GM21390 (cell line): ENCODE data around the gene NSD2.
"Not testable (repeated sequence)": the region's sequence is repeated elsewhere in the genome, so short reads cannot be mapped to it uniquely, and the experiment has no call there.

ENCODE experiments used
- ATAC-seq: cut with Tn5 transposase; IDR thresholded peaks from one replicate; pipeline ENCODE4 v1.9.1; 2021; ENCODE audit not compliant: unreplicated experiment

The NSD2 gene

GRCh38 chr4:1870578-1871443 is at the start of gene NSD2:
Gene NSD2, plus strand, starts transcription at chr4:1871393. Its CDS starts 29,262 bp downstream, at chr4:1900655.
- peak; percentile 64 for ATAC-seq

GRCh38 chr4:1821679-1822567 is 49.3 kb upstream of the NSD2 start:
- no peak for ATAC-seq

DNA sequence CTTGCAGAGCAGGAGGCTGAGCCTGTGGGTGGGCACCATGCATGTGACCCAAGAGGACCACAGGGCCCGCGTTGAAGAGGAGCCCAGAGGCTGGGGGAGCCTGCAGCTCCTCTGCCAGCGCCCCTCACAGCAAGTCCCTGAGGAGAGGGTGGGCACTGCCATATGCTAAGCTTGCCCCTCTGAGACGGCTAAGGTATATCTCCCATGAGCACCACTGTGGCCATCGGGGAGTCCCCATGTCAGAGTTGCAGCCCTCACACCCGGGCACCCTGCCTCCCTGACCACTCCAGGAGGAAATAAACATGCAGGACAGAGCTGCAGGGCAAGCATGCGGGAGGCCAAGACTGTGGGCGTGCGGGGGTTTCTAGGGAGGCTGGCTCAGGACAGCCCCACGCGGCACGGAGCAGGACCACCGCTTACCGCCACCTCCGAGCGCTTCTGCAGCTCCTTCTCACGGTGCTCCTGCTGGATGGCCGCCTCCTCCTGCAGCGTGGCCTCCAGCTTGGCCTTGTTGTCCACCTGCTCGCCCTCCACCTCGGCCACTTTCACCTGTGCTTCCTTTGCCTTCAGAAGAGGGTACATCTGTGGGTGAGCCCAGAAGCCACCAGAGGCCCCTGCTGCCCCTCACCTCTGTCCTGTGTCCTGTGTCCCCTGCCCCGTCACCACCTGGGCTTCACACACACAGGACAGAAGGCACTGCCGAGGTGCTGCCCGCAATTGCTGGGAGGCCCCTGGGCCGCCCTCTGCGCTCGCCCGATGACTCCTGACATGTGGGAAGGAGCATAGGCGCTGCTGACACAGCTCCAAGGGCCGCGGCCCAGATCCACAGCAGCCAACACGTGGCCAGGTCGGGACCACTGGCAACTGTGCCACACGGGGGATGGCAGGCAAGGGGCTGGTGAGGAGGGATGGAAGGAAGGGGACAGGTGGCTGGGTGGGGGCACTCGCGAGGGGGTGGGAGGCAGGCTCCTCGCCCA is 48.3 kb upstream of the NSD2 start:
- ATAC-seq, result no peak

DNA sequence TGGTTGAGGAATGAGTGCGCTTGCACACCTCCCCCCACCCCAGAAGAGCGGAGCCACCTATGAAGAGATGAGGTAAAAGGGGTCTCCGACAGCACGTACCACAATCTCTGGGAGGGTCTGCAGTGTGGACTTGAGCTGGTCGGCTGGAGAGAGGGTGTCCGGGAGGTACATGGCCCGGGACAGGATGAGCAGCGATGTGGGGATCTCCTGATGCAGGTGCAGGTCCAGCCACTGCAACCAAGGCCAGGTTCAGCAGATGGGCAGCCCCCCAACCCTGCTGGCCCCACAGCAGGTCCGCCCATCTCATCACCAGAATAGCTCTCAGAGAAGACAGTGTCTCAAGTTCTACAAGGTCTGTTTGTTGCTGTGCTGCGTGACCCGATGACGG is 47.7 kb upstream of the NSD2 start:
- no peak for ATAC-seq

GRCh38 chr4:1824746-1825145 is 46.4 kb upstream of the NSD2 start:
- ATAC-seq, result no peak

DNA sequence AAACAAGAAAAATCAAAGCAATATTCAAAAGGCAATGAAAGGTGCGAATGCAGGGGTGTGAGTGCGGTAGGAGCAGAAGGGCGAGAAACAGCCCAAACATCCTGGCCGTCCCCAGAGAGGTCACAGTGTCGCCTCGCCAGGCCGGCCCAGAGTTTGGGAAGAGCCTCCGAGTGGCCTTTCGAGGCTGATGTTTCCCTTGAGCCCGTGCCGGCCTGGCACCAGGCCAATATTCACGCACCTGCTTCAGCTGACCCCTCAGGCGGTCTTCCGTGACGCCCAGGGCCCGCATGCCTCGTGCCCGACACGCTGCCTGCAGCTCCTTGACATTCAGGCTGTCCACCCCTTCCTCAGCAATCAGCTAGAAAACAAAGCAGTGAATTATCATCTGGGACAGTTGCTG is 45.9 kb upstream of the NSD2 start:
- ATAC-seq, result no peak

GRCh38 chr4:1826531-1827350 is 44.5 kb upstream of the NSD2 start:
- no peak for ATAC-seq

DNA sequence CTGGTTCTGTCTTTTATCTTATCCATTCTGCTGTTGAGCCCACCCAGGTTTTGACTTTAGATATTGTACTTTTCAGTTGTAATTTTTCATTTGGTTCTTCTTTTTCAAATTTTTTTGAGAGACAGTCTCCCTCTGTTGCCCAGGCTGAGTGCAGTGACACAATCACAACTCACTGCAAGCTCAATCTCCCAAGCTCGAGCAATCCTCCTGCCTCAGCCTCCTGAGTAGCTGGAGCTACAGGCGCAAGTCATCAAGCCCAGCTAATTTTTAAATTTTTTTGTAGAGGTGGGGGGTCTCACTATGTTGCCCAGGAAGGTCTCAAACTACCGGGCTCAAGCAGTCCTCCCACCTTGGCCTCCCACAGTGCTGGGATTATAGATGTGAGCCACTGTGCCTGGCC is 41.0 kb upstream of the NSD2 start:
- no peak for ATAC-seq

DNA sequence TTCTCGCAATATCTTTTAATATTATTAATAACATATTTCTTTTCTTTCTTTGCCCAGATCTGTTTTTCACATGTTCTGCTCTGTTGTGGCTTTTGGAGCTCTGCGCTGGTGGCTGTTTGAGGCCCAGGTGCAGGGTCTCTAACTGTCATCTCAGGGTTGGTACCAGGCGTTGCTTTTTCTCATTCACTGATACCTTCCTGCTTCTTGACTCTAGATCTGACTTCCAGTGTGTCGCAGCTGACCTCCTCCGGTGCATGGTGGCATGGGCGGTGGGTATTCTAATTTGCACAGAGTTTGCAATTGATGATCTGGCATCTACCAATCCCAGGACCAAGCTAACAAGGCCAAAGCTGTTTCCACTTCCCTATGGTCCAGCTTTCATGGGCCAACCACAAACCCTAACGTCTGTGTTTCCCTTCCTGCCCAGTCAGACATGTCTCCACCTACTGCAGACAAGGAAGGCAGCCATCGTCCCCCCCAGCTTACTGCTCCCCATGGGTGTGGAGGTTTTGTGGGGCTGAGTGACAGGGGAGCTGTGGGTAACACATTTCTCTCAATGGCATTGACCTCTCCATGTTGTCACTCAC is 40.5 kb upstream of the NSD2 start:
- ATAC-seq, result no peak

DNA sequence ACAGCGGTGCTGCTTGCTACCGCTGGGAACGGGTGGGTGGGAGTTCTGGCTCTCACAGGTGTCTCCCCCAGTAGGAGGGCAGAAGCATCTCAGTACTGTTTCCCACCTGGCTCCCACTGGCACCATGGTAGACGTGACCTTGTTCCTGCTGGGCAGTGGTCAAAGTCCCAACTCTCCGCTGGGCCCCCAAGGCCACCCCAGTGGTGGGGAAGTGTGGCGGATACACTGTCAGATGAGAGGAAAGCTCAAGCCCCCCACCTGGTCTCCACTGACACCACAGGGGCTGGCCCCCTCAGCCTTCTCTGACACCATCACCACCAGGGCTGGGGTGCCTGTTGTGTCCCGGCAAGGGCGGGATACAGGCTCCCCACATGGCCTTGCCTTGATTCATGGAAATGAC is 39.9 kb upstream of the NSD2 start:
- no peak for ATAC-seq

DNA sequence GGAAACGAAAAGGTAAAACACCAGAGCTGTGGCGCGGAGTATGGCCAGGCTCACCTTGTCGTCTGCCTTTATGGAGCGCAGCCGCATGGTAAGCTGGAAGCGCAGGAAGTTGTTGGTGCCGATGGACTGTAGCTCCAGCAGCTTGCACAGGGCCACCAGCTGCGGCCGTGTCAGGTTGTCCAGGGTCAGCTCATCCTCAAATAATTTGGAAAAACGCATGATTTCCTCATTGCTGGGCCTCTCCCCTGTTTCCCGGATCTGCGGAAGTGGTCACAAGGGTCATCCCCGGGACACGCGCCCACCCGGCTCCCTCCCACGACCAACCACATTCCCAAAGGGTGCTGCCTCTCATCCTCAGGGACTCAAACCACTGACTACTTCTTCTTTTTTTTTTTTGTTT is 38.5 kb upstream of the NSD2 start:
- ATAC-seq, result no peak

- ATAC-seq, result peak; percentile 25
Measured at GRCh38 chr4:1833307-1834046, 37.7 kb upstream of the NSD2 start.

DNA sequence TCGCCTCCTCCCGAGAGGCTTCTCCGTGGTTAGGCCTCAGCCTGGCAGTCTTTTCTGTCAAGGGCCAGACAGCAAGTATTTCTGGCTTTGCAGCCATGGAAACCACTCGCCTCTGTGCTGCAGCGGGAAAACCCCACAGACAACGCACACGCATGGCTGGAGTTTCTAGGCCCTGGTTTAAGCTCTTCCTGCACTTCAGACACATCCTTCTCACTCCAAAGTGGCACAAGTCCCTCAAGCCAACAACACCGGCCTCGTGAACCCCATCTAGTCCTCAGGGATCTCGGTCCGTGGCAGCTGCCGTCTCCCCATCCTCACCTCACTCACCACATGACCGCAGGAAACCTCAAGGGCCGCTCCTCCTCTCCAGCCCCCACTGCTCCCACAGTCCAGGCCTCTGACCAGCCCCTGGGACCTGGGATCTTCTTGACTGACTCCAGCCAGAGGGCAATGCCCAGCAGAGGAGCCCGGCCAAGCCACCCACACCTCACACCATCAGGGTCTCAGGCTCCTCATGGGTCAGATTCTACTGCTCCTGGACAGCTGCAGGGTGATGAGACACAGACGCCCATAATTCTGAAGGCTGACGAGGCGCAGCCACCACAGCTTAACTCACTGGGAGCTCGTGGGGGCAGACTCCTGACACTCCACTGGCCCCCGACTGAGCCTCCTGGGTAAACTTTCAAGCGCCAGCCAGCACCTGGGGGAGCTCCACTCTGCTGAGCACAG is 37.0 kb upstream of the NSD2 start:
- peak; percentile 72 for ATAC-seq

GRCh38 chr4:1835836-1836235 is 35.4 kb upstream of the NSD2 start:
- ATAC-seq, result not testable (repeated sequence)

DNA sequence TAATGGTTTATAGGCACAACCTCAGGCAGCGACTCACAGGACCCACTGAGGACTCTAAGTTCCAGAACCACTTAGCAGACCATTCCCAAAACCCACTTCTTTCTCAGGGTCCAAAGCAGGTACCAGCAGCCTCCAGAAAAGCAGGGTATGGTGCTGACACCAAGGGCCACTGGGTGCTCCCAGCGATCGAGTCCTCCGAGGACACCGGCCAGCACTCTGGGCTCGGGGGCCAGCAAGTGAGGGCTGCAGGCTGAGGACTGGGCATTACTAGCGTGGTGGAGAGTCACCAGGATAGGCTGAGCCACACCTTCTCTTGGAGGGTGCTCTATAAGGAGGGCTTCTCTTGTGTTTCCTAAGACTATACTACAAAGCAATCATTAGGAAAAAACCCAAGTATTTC is 34.5 kb upstream of the NSD2 start:
- no peak for ATAC-seq

GRCh38 chr4:1837069-1837468 is 34.1 kb upstream of the NSD2 start:
- ATAC-seq, result no peak

DNA sequence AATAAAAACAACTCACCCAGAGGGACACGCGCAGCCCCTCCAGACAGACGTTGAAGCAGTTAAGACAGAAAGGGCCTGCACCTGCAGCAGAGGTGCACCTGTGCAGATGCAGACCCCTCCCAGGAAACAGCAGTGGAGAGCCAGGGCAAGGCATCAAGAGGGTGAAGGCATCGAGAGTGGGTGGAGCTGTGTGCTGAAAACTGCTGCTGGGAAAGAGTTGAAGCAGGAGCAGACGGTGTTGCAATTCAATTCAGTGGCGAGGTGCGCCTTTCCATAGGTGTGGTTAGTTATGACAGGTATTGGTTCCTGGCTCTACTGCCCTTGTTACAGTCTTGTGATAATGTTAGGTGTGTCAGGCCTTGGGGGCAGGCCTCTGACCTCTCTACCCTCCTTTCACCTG is 31.9 kb upstream of the NSD2 start:
- no peak for ATAC-seq

- no peak for ATAC-seq
Measured at GRCh38 chr4:1841201-1841886, 29.8 kb upstream of the NSD2 start.
